Suppressor macrophage treated with lipopolysaccharide for 1 hour (primary cell): ENCODE data around the gene TCF12.
"Not testable (repeated sequence)": the region's sequence is repeated elsewhere in the genome, so short reads cannot be mapped to it uniquely, and the experiment has no call there.

Experiments used
- DNase-seq, 3 donors: peaks; one replicate each; pipeline ENCODE4 v3.0.0-alpha.2; 2020 to 2022

Gene TCF12

DNA sequence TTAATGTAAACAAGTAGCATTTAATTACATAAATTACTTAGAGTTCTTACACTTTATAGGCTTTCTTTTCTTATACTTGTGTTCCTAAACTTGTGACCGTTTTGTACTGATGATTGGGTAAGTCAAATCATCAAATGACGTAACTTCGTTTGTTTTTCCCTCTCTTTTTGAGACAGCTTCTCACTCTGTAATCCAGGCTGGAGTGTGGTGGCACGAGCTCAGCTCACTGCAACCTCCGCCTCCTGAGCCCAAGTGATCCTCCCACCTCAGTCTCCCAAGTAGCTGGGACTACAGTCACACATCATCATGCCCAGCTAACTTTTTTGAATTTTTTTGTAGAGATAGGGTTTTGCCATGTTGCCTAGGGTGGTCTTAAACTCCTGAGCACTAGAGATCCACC is 226.0 kb downstream of the TCF12 start:
- DNase-seq, result no peak

DNA sequence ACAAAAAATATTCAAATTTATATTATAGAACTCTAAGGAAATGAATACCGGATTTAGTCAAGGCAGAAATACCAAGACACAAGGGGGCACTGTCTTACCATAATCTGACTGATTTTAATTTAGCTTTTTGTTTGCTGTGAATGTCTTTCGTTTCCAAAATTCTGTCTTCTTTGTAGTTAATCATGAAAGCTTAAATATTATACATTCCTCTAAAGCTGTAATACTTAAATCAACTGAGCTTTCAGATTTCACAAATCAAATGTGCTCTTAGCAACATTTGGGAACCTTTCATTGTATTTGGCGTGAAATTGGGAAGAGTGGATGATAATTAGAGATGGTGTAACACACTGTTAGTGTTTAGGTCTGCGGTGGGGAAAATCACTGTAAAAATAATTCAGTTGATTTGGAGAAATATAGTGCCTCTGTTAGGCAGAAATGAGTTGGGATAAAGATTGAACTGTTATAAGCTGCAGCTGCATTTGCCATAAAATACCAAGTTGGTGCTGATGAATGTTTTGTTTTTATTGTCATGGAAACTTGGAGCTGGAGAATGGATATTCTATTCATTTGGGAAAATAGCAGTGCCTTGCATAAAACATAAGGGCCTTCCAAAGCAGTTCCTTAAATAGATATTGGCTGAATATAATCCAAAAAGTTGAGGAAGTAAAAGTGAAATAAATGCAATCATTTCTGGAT is 228.2 kb downstream of the TCF12 start:
- DNase-seq, result peak; percentile 69 to 77 (median 76)

DNA sequence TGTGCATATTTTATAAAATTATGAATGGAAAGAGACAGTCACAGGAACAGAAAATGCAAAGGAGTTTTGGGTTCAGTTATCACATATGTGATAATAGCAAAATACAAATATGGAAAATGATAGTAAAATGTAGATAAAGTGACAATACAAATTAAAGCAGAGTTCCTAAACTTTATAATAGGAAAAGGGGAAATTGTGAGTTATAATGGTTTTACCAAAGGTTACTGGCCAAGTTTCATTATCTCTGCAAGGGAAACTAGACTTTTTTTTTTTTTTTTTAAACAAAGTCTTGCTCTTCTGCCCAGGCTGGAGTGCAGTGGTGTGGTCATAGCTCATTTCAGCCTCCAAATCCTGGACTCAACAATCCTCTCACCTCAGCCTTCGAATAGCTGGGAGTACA is 229.2 kb downstream of the TCF12 start:
- peak in 1 of 3 donors; percentile 30 for DNase-seq

DNA sequence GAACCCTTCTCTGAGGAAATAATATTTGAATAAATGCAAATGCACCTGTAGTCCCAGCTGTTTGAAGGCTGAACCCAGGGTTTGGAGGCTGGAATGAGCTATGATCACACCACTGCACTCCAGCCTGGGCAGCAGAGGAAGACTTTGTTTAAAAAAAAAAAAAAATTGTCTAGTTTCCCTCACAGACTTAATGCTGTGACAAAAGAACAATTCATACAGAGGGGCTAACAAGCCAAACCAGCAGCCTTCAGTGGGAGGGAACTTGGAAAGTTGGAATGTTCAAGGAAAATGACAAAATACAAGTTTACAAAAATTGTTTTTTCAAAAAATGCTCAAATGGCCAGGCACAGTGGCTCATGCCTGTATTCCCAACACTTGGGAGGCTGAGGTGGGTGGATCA is 229.8 kb downstream of the TCF12 start:
- DNase-seq, result no peak

DNA sequence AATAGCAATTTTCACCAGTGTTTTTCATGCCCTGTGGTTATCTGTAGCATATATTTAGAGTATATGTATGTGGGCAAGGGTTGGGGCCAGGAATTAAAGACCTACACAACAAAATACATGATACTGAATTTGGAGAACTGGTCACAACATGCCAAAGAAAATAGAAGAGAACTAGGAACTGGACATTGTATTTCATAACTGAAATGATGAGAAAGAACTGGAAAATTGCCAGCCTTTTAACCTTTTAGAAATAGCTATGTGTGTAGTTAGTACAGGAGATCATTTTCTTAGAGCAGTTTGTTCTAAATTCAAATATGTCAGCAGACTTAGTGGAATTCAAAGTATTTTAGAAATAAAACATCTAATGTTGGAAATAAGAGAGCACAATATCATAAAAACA is 230.8 kb downstream of the TCF12 start:
- peak; percentile 35 to 64 (median 55) for DNase-seq

DNA sequence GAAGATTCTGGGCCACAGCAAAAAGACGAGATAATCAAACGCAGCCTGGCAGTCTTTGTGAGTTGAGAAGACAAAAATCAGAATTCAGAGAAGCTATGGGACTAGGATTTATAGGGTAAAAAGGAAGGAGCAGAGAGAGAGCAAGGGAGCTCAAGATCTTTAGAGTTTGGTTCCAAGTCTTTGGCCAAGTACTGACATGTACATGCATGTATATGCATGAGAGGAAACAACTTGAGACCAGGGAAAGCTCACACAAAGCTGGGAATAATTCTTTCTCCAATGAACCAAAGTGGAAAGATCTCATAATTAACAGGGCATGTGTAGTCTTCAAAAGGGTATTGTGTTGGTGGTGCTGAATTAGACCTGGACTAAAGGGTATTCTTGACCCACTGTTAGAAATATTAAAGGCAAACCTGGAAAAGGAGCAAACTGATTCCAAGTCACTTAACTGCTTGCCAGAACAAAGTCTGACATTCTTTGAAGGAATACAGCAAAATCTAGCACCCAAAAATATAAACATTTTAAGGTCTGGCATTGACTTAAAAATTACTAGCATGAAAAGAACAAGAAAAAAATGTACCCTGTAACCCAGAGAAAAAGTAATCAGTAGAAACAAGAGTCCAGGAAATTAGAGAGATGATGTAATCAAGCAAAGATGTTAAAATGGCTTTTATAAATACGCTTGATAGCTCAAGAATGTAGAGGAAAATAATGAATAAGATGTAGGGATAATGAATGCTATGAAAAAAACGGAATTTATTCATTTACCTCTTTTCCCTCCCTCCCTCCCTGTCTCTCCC is 231.8 kb downstream of the TCF12 start:
- DNase-seq, result no peak

DNA sequence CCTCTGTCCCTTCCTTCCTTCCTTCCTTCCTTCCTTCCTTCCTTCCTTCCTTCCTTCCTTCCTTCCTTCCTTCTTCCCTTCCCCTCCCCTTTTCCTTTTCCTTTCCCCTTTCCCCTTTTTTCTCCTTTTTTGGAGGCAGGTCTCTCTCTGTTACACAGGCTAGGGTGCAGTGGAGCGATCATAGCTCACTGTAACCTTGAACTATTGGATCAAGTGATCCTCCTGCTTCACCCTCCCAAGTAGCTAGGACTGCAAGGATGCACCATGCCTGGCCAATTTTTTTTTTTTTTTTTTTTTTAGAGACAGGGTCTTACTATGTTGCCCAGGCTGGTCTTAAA is 232.4 kb downstream of the TCF12 start:
- DNase-seq, result not testable (repeated sequence)

DNA sequence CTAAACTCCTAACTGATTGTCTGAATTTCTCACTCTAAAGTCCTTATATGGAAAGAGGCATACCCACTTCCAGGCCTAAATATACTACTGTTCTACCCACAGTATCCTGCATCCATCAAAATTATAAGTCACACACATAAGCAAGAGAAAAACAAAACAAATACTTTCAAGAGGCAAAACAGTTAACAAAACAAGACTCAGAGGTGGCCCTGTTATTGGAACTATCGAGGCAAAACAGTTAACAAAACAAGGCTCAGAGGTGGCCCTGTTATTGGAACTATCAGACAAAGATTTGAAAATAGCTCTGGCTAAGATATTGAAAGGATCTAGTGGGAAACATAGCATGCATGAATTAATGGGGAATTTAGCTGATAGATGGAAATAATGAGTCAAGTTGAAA is 233.7 kb downstream of the TCF12 start:
- DNase-seq, result no peak

DNA sequence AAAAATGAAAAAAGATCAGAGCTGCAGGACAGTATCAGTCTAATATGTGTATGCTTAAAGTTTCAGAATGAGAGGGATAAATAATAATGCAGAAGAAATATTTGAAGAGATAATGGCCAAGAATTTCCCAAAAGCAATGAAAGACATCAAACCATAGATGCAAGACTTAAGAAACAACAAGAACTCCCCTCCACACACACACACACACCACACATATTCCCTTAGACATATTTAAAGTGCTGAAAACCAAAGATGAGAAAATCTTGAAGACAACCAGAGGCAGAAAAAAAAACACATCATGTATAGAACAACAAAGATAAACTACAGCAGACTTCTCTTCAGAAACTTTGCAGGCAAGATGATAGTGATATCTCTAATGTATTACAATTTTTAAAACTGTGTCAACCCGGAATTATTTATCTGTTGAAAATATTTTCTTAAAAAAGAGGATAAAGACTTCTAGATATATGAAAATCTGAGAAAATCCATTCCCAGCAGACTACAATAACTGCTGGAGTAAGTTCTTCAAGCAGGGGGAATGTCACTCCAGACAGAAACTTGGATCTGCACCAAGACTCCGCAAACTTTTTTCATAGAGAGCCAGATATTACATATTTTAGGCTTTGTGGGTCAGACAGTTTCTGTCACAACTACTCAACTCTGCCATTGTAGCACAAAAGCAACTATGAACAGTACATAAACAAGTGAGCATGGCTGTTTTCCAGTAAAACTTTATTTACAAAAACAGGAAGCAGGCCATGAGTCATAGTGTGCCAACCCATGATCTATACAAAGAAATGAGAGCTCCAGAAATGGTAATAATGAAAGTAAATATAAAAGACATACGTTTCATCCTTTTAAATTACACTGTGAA is 234.5 kb downstream of the TCF12 start:
- peak; percentile 66 to 82 (median 77) for DNase-seq

DNA sequence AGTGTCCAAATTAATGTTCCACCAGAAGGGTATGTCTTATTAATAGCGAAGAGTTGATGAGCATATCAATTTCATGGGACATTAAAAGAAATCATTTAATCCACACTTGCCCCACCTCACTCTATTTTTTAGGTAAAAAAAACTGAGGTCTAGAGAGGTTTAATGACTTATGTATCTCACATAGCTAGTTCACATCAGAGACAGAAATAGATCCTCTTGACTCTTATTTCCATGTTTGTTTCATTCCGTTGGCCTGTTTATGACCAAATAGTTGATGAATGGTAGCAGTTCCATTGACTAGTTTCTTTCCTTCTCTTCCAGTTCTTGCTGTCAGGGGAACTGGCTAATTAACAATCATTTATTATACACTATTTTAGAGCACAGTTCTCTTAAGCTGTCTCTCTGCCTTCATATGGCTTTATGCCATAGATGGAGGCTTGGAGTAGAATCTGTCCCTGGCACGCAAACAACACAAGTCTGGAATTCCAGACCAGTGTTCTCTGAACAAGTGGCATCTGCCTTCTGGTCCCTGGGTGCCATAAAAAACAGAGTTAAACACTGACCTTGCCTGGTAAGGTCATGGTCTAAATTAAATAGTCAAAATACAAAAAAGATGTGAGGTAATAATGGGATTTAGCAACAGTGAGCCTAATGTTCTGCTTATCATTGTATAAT is 237.9 kb downstream of the TCF12 start:
- no peak for DNase-seq

DNA sequence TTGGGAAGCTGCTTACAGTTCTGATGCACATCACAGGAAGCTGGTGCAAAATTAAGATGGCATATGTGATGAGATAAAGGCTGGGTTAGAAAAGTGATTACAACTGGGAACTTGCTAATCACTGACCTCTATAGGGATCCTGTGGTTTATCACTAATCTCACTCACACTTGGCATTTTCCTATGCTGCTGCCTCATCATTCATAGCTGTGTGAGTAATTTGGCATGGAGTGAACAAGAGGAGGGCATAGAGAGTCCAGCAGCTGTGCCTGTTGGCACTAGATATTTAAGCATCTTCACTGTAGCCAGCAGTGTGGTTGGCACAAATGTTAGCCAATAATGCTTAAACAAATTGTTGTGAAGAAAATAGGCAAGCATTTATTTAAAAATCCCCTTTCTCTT is 240.1 kb downstream of the TCF12 start:
- no peak for DNase-seq

DNA sequence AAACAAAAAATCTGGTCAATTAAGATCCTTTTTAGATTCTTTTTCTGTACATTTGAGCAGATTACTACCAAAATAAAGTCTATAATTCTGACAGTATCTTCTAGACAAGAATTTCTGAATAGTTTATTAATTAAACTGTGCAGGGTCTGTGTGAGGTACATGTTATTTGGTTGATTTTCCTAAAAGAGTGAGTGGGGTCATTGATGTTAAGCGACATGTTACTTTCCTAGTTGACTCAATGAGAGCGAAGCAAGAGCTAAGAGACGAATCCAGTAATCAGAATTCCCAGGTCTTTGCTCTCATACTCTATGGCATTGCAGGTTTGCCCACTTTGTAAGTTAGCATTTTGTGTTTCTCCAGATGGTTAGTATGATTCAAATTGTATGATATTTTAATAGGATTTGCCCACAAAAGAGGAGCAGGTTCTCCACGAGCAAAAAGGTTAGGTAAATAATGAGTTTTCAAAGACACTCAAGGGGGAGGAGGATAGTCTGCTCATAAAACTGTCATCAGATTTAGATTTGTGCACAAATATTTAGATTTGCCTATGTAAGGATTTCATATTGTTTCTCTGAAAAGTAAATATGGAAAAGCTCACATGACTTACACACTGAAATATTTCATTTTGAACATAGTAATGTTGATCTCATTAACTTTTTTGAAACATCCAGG is 240.7 kb downstream of the TCF12 start:
- no peak for DNase-seq

DNA sequence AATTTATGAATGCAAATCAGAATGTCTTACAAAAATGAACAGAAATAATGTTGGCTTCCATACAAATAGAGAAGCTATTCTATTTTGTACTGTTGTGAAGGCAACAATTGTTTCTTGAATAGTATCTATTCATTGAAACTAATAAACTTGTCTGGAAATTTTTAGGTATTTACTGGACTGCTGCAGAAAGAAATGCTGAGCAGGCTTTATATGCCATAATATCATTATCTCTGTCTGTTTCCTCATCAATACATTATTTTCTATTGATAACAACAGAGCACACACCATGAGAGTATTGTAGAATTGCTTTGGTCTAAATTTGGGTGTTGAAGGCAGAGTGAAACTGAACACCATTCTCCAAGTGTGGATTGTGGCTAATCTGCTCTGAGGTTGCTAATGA is 241.3 kb downstream of the TCF12 start:
- DNase-seq, result no peak

DNA sequence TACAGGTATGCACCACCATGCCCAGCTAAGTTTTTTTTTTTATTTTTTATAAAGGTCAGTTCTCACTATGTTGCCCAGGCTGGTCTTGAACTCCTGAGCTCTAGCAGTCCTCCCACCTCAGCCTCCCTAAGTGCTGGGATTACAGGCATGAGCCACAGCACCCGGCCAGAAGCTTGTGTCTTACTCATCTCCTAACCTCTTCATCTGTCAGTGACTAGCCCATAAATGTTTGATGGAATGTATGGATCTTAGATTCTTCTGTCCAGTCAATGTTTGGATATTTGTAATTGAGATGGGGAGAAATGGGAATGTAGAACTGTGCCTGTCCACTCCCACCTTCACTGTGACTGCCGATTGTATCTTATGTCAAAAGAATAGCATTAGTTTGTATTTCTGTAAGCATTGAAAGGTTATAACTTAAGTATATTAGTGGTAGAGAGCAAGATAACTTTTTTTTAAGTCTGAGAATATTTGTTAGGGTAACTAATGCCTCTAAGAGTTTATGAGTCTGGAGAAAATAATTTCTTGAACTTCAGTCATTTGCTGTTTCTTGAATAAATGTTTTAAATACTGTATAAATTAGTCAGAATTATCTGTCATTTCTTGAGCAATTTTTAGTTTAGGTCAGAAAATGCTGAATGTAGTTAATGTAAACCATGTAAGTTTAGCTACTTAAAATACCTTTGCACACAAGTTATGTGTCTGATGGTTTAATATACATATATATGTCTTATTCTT is 242.5 kb downstream of the TCF12 start:
- no peak for DNase-seq

DNA sequence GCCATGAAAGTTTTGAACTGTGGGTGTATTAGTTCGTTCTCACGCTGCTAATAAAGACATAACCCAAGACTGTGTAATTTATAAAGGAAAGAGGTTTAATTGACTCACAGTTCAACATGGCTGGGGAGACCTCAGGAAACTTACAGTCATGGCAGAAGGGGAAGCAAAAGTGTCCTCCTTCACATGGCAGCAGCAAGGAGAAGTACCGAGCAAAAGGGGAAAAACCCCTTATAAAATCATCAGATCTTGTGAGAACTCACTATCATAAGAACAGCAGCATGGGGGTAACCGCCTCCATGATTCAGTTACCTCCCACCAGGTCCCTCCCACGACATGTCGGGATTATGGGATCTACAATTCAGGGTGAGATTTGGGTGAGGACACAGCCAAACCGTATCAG is 245.8 kb downstream of the TCF12 start:
- peak; percentile 26 to 53 (median 44) for DNase-seq

DNA sequence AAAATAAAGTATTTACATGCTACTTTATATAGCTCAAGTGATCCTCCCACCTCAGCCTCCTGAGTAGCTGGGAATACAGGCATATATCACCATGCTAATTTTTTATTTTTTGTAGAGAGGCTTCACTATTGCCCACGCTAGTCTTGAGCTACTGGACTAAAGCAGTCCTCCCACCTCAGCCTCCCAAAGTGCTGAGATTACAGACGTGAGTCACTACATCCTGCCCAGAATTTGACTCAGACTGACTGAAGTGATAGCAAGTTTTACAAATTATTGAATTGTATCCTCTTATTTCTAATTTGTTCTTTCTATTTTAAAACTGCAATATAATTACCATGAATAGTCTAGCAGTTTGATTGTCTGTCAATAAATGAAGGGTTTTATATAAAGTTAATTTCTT is 247.5 kb downstream of the TCF12 start:
- peak; percentile 39 to 65 (median 61) for DNase-seq

DNA sequence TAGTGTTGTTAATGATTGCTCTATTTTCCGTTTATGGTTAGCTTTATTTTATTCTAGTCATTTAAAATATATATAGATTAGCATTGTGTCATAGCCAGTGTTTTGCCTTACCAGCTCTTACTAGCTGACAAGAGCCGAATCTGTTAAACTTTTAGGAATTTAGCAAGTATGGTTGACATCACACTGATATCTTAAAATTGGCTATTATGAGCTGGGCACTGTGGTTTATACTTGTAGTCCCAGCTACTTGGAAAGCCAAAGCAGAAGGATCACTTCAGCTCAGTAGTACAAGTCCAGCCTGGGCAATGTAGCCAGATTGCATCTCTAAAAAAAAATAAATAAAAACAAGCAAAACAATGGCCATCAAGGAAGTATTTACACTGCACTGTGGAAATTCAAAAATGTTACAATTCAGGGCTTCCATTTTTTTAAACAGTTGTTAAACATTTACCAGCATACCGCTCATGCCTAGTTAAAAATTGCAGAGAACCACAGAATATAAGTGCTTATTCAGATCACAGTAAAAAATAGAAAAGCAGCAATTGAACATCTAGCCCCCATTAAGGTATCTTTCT is 249.5 kb downstream of the TCF12 start:
- no peak for DNase-seq

DNA sequence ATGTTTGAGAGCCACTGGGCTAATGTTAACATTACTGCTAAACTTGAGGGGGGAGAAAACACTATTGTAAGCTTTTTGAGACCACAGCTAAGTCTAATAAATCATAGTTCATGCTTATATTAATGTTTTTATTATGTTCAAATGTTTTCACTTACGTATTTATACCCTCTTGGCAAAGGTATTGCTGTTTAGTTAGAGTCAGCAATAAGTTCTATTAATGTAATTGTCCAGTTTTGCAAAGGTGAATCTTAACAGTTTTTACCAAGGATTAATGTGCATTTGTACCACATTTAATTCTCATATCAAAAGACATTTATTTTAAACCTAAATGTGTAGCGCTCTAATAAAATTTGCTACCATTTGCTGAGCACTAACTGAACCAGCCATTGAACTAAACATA is 251.2 kb downstream of the TCF12 start:
- no peak for DNase-seq

DNA sequence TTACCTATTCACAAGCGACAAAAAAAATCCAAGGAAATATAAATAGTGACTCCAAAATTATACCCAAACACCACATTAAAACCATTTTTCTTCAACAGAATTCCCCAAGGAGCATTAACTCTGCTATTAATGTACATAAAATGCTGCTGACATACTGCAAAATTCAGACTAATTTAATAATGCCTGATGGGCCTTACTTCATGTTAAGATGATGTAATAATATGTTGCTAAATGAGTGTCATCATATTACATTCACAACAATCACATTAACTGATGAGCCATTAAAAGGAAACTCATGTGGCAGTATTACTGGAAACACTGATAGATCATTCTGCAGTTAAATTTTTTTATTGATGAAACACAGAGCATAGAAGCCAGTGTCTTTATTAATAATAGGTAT is 253.0 kb downstream of the TCF12 start:
- DNase-seq, result peak; percentile 11 to 76 (median 65)

DNA sequence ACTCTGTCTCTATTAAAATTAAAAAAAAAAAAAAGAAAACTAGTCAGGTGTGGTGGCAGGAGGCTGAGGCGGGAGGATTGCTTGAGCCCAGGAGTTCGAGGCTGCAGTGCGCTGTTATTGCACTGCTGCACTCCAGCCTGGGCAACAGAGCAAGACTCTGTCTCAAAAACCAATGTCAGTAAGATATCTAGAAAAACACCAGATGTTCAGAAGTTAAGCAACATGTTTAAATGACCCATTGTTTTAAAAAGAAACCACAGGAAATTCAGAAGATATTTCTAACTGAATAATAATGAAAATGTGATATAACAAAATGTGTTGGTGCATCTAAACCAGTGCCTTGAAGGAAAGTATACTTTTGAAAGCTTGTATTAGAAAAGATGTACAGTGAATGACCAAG is 254.5 kb downstream of the TCF12 start:
- DNase-seq, result no peak

DNA sequence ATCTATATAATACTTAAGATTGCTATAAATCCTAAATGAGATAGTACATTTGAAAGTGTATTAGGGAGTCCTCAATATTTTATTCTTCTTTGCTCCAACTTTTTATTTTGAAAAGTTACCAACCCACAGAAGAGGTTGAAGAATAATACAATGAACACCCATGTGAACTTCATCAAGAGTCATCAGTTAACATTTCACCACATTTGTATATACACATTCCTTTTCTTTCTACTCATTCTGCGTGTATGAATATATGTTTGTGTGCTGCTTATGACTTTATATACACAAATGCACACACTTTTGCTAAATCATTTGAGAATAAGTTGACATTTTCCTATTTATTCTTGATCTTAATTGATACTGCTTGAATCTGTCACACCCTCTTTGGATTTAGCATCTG is 264.6 kb downstream of the TCF12 start:
- DNase-seq, result no peak
